GM18951 (cell line): ENCODE measurements around the gene TTLL11.
"Not testable (repeated sequence)": the region's sequence is repeated elsewhere in the genome, so short reads cannot be mapped to it uniquely, and the experiment has no call there.

Source experiments
- POLR2A ChIP-seq: IDR thresholded peaks from 4 replicates; pipeline ENCODE4 v1.6.1; 2011; ENCODE audit warnings: mild to moderate bottlenecking; ENCODE audit not compliant: insufficient read length, insufficient read depth; ENCODE audit errors: extremely low read depth
- in situ Hi-C: fragments of 300-500 bp; cut with MboI; formaldehyde crosslinking; loops from one replicate; pipeline ENCODE4 v1.12.0; 2022; ENCODE audit warnings: low sequenced_read_pairs, mixed read lengths, inconsistent platforms; ENCODE audit not compliant: unreplicated experiment

Gene TTLL11

GRCh38 chr9:122071715-122072114, 21.4 kb downstream of the TTLL11 start:
- TF ChIP-seq POLR2A: no peak
- in situ Hi-C loops: no loop called here

- TF ChIP-seq POLR2A: no peak
Observed at GRCh38 chr9:122070728-122071515, 22.2 kb downstream of the TTLL11 start.

GRCh38 chr9:122066680-122067079, 26.4 kb downstream of the TTLL11 start:
- in situ Hi-C loops: not testable (repeated sequence)

More at GRCh38 chr9:122070728-122071515, 22.2 kb downstream of the TTLL11 start:
- in situ Hi-C loops: no loop called here

GRCh38 chr9:122065923-122066629, 27.0 kb downstream of the TTLL11 start:
- no peak for TF ChIP-seq POLR2A
- in situ Hi-C loops: no loop called here

GRCh38 chr9:122060481-122060880, 32.6 kb downstream of the TTLL11 start:
- in situ Hi-C loops: no loop called here
- TF ChIP-seq POLR2A: no peak

- in situ Hi-C loops: no loop called here
- no peak for TF ChIP-seq POLR2A
Observed at GRCh38 chr9:122059955-122060324, 33.2 kb downstream of the TTLL11 start.

GRCh38 chr9:122059214-122059954, 33.7 kb downstream of the TTLL11 start:
- in situ Hi-C loops: no loop called here
- no peak for TF ChIP-seq POLR2A

GRCh38 chr9:122058709-122059108, 34.4 kb downstream of the TTLL11 start:
- no peak for TF ChIP-seq POLR2A

GRCh38 chr9:122058051-122058450, 35.1 kb downstream of the TTLL11 start:
- in situ Hi-C loops: no loop called here
- no peak for TF ChIP-seq POLR2A

More at GRCh38 chr9:122058709-122059108, 34.4 kb downstream of the TTLL11 start:
- in situ Hi-C loops: no loop called here

- TF ChIP-seq POLR2A: no peak
- in situ Hi-C loops: no loop called here
Observed at GRCh38 chr9:122057211-122057610, 35.9 kb downstream of the TTLL11 start.

GRCh38 chr9:122056484-122056883, 36.6 kb downstream of the TTLL11 start:
- in situ Hi-C loops: no loop called here
- TF ChIP-seq POLR2A: no peak

GRCh38 chr9:122055701-122056100, 37.4 kb downstream of the TTLL11 start:
- in situ Hi-C loops: no loop called here
- TF ChIP-seq POLR2A: no peak

- no peak for TF ChIP-seq POLR2A
- in situ Hi-C loops: no loop called here
Observed at GRCh38 chr9:122053567-122054350, 39.3 kb downstream of the TTLL11 start.
